DMS114 treated with DMSO at 0.1 percent for 48 hours (cell line): ENCODE data around the gene GUCA1C.

Experiments
- DNase-seq: peaks from one replicate; lab custom pipeline; 2025; ENCODE audit not compliant: unreplicated experiment; lab: John Stamatoyannopoulos, UW

Gene GUCA1C, protein sequence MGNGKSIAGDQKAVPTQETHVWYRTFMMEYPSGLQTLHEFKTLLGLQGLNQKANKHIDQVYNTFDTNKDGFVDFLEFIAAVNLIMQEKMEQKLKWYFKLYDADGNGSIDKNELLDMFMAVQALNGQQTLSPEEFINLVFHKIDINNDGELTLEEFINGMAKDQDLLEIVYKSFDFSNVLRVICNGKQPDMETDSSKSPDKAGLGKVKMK

DNA sequence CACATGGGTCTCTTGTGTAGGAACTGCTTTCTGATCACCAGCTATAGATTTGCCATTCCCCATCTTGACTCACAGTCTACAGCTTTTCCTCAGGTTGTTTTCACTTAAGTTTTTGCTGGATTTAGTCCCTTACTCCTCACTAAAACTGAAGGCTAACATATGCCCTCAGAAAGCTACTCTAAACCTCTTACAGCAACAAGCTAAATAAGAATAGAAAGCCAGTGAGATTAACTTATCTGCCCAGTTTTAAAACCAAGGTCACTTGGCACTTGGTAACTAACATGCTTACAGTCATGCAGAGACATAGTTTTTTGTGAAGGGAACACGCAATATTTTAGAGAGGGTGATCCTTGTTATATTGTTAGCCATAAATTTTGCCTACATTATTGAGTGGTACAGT is at the start of gene GUCA1C:
GUCA1C (minus strand) TSS at position 180 of the 400 bp plus-strand sequence; CDS start at position 63, 117 bp downstream.
- DNase-seq = no peak

DNA sequence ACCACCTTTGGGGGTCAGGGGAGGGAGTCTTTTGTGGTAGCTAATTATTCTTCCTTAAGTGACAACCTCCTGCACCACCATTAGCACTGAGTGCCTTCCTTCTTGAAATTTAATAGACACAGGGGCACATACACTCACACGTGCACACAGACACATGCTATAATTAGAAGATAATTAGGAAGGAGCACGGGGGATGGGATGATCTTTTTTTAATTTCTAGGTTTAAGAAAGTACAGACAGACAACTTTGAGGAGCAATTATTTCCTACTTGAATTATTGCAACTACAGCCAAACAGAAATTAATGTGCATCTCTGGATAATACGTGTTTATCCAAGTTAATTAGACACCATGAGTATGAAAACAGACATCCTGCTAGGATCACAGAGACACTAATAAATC is 44.8 kb upstream of the GUCA1C start:
- DNase-seq = no peak

DNA sequence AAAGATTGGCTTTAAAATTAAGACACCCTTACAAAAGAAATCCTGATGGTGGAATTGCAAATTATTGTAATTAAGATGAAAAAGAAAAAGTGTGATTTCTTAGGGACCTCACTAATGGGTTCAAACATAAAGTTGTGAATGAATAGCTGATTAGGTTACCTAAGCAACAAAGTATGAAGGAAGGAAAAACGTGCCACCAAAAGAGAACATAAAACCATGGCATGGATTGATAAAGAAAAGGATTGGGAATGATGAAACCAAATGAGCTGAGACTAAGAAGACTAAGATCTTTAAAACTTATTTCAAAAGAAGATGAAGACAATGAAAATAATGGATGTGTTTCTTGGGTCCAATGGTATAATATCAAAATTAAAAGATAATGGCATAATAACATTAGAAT is 32.2 kb upstream of the GUCA1C start:
- no peak for DNase-seq

DNA sequence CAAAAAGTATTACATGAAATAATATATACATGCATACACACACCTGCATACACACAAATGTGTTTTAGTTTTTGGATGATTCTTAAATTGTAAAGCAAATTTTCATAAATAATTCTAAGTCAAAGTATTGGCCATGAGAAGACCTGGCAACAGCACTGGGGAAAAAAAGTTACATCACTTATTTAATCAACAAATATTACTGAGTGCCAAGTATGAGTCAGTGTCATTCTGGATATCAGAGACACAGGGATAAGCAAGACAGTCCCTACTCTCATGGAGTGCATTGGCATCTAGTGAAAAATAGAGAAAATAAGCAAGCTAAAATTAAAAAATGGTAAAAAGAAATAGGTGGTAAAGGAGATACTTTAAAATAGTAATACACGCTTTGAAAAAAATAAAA is 29.4 kb upstream of the GUCA1C start:
- no peak for DNase-seq

DNA sequence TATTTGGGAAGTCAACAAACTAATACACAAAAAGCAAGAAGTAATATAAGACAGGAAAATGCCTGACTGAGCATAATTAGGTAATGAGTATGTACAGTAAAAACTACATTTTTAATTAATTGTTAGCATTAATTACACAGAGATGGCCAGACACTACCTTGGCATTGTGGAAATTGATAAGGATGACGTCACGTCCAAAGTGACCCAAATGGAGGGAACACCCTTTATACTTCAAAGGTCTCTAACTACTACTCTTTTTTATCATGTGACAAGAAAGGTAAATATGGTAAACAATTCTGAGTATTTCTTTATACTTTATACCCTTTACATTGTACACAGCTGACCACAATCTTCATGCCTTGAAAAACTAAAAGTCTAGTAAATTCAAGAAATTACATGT is 22.4 kb upstream of the GUCA1C start:
- DNase-seq = no peak

DNA sequence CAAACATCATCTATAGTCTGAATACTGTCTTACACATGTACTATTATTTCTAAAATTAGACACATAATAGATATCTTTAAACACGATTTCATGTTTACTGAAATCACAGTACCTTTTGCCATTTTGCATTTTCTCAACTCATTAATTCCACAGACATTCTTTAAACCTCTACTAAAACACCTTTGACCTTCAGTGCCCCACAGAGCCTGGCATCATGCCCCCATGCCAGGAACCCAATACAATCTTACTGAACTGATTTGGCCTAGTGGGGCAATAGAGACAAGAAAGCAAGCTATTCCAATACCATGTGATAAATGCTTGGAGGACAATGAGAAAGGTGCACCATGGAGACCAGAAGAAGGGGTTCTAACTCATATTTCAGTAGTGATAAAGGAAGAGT is 19.3 kb upstream of the GUCA1C start:
- DNase-seq = no peak

DNA sequence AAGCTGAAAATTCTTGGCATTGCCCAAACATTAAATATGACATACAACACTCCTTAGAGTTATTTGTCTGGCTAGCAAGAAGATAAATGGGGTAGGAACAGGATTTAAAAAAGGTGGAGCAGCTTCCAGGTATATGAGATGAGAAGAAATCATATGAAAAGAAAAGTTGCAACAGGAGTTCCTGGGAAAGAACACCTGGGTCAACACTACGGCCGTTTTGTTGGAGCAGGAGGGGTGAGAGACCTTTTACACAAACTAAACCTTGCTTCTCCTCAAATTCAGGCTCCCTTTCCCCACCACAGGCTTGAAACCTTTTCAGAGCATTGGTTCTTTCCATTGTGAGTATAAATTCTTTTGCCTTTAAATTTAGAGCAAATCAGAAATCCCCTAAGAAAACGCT is 18.8 kb upstream of the GUCA1C start:
- no peak for DNase-seq

DNA sequence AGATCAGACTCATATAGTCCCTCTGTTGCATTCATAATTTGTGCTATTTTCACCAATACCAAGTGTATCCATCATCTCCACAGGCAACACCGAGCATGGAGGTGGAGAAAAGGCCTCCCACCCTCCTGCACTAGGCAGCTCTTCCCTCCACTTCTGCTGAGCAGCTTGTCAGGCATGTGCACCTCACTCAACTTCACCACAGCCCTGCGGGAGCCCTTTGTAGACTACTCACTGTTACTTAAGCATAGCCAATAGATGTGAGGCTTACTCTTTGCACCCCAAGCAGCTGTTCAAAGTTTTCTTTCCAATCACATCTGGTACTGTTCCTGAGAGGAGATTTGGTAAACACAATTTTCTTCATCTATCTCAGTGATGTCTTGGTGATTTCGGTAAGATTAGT is 16.9 kb upstream of the GUCA1C start:
- no peak for DNase-seq

DNA sequence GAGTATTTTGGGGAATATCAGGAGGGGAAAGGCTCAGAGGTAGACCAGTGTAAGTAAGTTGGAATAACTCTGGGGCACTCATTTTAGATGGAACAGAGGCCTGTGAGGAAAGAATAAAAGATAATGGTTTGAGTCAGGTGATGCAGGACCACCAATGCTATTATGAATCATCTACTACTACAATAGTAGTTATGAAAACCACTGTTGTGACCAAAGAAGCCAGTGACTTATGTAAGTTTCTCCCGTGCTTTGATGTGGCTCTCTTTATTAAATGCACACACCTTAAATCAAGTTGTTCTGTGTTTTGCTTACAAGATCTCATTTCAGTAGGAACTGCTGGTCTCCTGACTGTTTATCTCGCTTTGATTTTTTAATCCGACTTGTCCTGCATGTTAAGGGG is 13.1 kb upstream of the GUCA1C start:
- DNase-seq = no peak

DNA sequence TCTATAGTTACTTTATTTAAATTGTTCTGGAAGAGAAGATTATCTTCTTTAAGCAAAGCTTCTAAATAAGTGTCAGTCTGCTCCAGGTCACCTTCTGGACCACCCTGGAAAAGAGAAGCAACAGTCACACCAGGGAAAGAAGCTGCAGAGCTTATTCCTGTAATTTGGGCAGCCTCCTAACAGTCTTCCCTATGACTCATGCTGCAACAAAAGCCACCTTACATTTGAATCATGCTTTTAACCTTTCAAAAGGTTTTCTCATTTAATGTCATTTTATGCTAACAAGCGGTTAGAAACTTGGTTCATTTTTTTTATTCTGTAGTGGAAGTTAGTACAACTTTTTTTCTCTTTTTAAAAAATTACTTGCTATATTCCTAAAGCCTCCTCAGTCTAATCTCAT is 5.3 kb upstream of the GUCA1C start:
- no peak for DNase-seq

DNA sequence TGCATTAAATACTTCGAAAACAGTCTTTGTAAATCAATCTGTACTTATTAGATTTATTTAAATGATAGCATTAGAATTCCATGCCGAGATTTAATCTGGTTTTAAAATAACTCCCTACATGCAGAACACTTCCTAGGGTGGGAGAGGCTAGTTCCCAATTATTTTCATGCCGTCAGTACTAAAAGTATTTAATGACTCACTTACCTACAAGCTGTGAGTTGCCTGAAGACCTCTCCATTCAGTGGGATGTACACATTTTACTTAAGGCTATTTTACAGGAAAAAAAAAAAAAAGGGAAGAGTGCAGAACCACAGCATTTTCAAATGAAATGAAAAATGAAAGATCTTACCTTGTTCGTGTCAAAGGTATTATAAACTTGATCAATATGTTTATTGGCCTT is 469 bp downstream of the GUCA1C start:
- no peak for DNase-seq

DNA sequence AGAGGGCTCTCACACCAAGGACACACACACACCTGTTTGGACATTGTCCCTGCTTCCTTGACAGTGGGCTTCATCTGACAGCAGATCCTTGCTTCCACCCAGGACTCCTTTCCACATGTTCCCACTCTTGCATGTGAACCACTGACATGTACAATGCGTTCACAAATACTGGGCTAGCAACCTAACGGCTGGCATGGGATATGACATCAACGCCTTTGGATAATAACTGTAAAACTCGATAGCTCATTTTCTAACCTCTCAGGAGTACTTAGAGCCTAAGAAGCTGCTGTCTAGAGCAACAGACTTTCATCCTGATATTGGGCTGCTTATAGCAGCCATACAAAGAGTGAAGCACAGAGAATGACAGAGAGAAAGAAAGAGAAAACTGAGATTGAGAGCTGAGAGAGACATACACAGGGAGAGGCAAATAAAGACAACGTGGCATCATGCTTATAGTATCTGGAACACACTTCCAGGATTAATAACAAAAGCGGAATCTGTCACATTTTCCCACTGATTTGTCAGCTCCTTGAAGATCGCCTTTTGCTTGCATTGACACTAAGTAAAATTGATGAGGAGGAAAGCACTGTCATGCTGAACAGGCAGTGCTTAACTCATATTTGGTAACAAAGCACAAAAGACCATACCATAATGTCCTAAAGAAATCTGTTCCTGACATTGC is 1.7 kb downstream of the GUCA1C start:
- no peak for DNase-seq

DNA sequence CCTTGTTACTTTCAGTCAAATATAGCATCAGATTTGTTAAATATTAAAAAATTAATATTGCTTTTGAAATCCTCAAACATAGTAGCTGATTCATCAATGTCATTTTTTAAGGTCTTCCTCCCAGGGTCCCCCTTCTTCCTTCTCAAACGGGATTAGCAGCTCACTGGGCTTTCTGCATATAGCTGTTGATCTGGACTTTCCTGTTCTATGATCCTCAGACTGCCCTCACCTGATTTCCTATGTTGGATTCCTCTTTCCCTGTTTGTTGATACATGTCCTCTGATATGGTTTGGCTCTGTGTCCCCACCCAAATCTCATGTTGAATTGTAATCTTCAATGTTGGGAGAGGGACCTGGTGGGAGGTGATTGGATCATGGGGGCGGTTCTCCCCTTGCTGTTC is 5.8 kb downstream of the GUCA1C start:
- no peak for DNase-seq

DNA sequence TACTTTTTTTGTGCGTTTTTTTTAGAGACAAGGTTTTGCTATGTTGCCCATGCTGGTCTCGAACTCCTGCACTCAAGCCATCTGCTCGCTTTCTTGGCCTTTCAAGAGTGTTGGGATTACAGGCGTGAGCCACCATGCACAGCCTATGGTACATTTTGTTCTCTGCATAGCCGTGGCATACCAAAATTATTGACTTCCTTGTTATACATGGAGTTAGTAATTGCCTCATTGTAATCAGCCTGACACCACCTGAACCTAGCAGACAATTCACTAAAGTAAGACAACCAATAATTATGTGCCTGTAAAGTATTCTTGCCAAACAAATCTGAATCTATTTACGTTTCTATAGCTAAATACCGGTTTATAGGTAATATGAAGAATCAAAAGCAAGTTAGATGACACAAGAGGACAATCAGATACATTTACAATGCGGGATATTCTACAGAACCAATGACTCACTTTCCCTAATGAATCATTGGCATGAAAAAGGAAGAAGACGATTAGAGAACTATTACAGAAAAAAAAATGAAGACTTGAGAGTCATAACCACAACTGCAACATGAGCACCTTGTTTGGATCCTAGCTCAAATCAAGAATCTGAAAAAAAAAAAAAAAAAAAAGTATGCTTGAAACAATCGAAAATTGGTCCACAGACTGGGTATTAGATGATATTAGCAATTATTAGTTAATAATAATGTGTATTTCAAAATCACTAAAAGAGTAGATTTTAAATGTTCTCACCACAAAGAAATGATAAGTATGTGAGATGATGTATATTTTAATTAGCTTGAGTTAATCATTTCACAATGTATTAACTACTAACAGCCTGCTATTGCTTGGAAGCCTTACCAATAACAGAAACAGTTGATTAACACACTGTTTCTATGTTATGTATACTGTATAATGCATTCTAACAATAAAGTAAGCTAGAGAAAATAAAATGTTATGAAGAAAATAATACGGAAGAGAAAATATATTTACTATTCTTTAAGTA is 7.1 kb downstream of the GUCA1C start:
- no peak for DNase-seq

DNA sequence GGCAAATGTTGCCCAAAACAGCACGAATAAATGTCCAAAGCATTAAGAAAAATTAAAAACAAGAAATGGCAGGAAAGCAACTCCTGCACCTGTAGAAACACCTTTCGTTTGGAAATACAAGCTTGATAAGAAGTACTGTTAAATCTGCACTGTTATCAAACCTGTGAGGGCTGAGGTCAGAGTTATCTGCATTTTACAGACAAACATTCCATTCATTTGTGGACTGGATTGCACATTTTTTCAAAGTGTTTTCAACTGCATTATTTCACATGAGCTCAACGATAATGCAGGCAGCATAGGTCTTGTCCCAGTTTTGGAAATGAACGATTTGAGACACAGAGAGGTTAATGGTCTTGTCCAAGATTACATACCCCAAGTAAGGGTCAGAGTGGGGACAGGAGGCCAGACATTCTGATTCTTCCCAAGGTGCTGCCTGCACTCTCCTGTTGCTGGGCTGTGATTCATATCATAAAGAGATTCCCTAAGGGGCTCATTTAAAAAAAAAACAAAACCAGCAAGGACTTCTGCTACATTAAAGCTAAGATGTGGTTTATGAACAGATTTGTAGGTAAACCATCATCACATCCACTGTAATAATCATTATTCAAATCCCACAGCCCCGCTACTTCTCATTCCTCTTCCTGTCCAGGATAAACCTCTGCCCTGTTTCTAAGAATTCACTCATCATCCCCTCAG is 13.0 kb downstream of the GUCA1C start:
- no peak for DNase-seq

DNA sequence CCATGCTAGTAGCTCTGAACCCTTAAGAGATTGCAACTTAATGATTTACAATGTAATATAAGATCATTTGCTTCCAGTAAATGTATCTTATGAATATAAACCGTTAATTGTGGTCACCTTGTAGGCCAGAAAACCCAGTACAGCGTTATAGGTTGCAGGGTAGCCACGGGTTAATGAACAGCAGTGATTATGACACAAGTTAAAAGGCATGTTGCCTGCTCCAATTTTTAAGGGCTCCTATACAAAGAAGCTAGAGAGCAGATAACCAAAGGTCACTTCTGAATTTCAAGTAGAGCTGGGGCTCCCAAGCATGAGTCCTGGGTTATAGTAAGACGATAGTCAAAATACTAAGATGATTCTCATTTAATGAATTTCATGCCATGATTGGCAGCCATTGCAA is 13.5 kb downstream of the GUCA1C start:
- DNase-seq = no peak

DNA sequence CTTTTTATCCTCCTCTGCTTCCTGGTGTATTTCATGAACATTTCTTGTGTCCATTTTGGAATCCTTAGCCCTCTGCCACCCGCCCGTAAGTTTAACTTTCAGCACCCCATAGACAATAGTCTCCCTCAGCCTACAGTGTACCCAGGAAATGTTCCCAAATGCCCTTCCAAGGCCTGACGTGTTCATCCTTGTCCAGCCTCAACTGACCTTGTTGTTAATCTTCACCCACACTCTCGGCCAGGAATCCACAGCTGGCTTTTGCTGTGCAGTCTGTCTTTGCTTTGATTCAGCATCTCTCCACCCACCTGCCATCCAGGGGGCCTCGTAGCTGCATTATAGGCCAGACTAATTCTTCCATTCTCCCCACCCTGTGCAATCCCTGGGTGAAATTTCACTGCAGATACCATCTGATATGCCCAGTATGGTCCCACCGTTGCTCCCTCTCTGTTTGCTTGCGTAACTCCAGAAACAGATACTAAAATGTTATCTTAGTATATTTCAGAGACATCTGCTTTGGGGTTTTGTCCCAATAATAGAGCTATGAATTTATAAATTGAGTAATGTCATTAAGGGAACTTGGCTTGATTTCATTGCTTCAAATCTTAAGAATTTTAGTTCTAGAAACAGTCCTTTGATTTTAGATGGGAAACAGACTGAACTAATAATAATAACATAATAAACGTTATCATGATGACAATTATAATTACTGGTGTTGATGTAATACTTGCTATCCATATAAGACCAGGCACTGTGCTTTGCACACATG is 16.6 kb downstream of the GUCA1C start:
- DNase-seq = no peak

DNA sequence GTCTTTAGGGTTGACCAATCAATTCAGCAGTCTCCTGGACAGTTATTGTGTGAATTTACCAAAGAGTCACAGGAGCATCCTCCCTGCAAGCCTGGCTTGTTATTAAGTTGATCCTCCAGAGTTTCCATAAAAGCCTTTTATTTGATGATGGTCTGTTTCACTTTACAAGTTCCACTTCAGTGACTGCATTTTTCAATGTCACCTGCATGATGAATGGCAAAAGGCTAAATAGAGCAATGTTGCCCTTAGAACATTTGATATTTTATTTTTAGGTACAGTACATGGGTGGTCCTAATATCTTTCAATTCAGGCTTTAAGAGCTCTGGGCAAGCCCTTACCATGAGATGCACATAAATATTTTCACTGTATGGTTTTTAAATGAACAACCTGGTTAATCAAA is 22.6 kb downstream of the GUCA1C start:
- no peak for DNase-seq

DNA sequence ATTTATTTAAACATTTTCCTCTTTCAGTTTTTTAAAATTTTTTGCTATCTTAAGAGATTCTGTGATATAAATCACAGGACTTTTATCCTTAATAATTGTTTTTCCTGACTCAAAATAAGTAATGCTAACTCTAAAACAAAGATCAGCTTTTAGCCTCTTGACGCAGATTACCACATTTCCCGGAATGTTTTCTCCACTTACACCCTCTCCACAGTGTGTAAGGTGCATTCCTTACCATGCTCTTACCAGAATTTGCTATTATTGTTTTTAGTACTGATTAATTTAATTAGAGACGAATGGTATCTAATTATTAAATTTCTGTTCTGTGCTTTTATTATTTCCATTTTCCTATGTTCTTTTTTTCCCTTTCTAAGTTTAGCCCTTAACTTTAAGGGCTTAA is 34.8 kb downstream of the GUCA1C start:
- no peak for DNase-seq

DNA sequence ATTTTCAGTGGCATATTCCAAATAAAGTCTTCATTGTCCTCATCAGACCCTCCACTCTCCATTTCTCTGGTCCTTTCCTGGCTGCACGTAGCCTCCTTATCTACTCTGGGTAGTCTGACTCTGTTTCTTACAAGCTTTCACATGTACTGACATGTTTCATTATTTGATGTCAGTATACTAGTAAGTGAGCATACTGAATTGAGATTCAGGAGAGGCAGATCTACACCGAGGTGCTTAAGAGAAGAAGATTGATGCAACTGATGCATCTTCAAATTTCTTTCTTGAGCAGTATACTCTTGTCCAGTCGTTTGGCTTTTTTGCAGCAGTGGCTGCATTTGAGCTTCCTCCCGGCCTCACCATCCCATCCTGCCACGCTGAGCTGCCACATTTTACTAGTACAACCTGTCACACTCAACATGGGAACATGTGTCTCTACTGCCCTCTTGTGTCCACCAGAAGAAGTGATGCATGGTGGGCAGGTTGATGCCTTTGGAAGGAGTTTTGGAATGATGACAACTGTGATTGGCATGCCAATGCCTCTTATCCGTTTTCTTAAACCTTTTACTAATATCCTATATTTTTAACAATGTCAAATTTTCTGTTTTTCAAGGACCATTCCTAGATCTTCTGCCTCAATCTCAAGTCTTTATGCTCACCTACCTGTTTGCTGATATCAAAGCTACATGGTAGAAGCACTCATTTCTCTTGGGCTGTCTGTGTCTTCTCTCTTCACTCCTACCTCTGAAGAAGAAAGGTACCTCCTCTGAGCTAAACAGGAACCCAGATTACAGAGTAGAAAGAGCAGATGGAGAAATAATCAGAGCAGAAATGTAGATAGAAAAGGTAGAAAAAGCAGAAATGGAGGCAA is 38.7 kb downstream of the GUCA1C start:
- DNase-seq = peak; percentile 67
